Measurements from ENCODE around the gene EIF3D.

DNA sequence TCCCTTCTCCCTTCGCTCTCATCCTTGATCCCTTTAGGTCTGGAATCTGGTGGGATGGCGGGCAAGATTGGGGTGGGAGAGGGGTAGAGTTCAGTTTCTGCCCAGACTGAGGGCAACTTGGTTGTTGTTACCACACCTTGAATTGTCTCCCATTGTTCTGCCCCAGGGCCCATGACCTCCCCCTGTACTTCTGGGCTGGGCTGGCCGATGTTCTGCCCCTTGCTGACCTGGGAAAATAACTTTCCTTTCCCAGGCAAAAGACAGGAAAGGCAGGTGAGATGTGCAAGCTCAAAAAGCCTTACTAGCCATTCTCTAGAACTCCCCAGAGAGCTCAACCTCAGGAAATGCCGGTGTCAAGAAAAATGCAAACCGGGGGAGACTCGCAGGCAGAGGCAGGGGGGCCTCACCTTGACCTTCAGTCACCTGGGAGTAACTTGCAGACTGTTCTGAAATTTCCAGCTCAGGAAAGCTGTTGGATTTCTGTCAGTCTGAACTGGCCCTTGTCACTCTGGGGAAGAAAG lies 32.4 kb upstream of the EIF3D start:
- TF ChIP-seq CTCF (conservative IDR thresholded peaks at IDR 0.05; ENCODE audit: low read depth in 2 of 2) = no peak
- no peak for TF ChIP-seq POLR2AphosphoS5 (IDR thresholded peaks at IDR 0.05; ENCODE audit: low read depth)
- no peak for TF ChIP-seq EZH2phosphoT487 (IDR thresholded peaks at IDR 0.05; ENCODE audit: unreplicated experiment)
- TF ChIP-seq ZNF331 (CRISPR knock-in tag; IDR thresholded peaks at IDR 0.05; ENCODE audit: low read depth) = no peak
- TF ChIP-seq, protein P1, sequence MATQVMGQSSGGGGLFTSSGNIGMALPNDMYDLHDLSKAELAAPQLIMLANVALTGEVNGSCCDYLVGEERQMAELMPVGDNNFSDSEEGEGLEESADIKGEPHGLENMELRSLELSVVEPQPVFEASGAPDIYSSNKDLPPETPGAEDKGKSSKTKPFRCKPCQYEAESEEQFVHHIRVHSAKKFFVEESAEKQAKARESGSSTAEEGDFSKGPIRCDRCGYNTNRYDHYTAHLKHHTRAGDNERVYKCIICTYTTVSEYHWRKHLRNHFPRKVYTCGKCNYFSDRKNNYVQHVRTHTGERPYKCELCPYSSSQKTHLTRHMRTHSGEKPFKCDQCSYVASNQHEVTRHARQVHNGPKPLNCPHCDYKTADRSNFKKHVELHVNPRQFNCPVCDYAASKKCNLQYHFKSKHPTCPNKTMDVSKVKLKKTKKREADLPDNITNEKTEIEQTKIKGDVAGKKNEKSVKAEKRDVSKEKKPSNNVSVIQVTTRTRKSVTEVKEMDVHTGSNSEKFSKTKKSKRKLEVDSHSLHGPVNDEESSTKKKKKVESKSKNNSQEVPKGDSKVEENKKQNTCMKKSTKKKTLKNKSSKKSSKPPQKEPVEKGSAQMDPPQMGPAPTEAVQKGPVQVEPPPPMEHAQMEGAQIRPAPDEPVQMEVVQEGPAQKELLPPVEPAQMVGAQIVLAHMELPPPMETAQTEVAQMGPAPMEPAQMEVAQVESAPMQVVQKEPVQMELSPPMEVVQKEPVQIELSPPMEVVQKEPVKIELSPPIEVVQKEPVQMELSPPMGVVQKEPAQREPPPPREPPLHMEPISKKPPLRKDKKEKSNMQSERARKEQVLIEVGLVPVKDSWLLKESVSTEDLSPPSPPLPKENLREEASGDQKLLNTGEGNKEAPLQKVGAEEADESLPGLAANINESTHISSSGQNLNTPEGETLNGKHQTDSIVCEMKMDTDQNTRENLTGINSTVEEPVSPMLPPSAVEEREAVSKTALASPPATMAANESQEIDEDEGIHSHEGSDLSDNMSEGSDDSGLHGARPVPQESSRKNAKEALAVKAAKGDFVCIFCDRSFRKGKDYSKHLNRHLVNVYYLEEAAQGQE (IDR thresholded peaks at IDR 0.05; ENCODE audit: unreplicated experiment) = no peak

Measured in GM23338 (cell line).